Nucleus accumbens (tissue), 56 donors: ENCODE measurements around the gene CD4.
"Not testable (repeated sequence)": the region's sequence is repeated elsewhere in the genome, so short reads cannot be mapped to it uniquely, and the experiment has no call there.

ENCODE experiments used
- DNase-seq, 56 donors: peaks; one replicate each; lab custom pipeline; 2025; lab: John Stamatoyannopoulos, UW

CD4 gene

GRCh38 chr12:6788972-6789924 is at the start of gene CD4:
Gene CD4, plus strand, starts transcription at chr12:6789528. Its CDS starts 10,611 bp downstream, at chr12:6800139.
- DNase-seq: peak in 13 of 56 donors; percentile 10 to 48 (median 25)

- not testable (repeated sequence) for DNase-seq
Measured at GRCh38 chr12:6742080-6742479, 47.2 kb upstream of the CD4 start.

GRCh38 chr12:6742834-6743233 is 46.5 kb upstream of the CD4 start:
- no peak for DNase-seq

- not testable (repeated sequence) for DNase-seq
Measured at GRCh38 chr12:6743300-6743699, 46.0 kb upstream of the CD4 start.

- peak in 6 of 56 donors; percentile 5 to 20 (median 14) for DNase-seq
Measured at GRCh38 chr12:6745741-6746525, 43.4 kb upstream of the CD4 start.

GRCh38 chr12:6747216-6747615 is 42.1 kb upstream of the CD4 start:
- DNase-seq: no peak

- DNase-seq: no peak
Measured at GRCh38 chr12:6748761-6749160, 40.6 kb upstream of the CD4 start.

GRCh38 chr12:6750506-6750905 is 38.8 kb upstream of the CD4 start:
- no peak for DNase-seq

- DNase-seq: no peak
Measured at GRCh38 chr12:6751767-6752166, 37.6 kb upstream of the CD4 start.

- DNase-seq: peak in 25 of 56 donors; percentile 12 to 75 (median 38)
Measured at GRCh38 chr12:6752167-6752920, 37.0 kb upstream of the CD4 start.

- DNase-seq: peak; percentile 66 to 97 (median 92)
Measured at GRCh38 chr12:6752921-6753771, 36.2 kb upstream of the CD4 start, which contains the start of gene MLF2. Gene MLF2, minus strand, starts transcription at chr12:6753141. Its CDS starts 807 bp downstream, at chr12:6752334.

- DNase-seq: no peak
Measured at GRCh38 chr12:6753772-6754356, 35.5 kb upstream of the CD4 start.

- no peak for DNase-seq
Measured at GRCh38 chr12:6754411-6754810, 34.9 kb upstream of the CD4 start.

GRCh38 chr12:6757028-6757690 is 32.2 kb upstream of the CD4 start:
- DNase-seq: no peak

GRCh38 chr12:6758506-6759095 is 30.7 kb upstream of the CD4 start:
- DNase-seq: no peak

- no peak for DNase-seq
Measured at GRCh38 chr12:6759741-6760140, 29.6 kb upstream of the CD4 start.

- no peak for DNase-seq
Measured at GRCh38 chr12:6763380-6763779, 25.9 kb upstream of the CD4 start.
